HG03521 (cell line): ENCODE data around the gene ATL1.
"Not testable (repeated sequence)": the region's sequence is repeated elsewhere in the genome, so short reads cannot be mapped to it uniquely, and the experiment has no call there.

Source experiments
- ATAC-seq: cut with Tn5 transposase; IDR thresholded peaks from one replicate; pipeline ENCODE4 v1.9.1; 2021; ENCODE audit warnings: mild to moderate bottlenecking, moderate library complexity; ENCODE audit not compliant: unreplicated experiment

ATL1 gene

DNA sequence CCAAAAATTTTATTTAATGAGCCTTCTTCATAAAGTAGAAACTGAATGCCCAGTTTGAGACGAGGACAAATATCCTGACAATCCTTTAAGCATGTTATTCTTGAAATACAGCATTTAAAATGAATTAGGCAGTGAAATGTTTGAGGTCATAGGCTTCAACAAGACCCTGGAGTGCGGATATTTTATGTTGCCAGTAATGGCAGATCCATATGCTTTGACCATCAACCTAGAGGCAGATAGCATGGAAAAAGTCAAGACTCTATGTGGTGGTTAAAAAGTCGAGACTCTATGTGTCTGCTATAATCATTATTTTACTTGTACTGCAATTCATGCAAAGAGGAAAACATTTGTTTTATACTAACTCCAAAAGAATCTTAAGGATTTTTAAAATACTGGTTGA, 25.5 kb upstream of the ATL1 start:
- no peak for ATAC-seq

DNA sequence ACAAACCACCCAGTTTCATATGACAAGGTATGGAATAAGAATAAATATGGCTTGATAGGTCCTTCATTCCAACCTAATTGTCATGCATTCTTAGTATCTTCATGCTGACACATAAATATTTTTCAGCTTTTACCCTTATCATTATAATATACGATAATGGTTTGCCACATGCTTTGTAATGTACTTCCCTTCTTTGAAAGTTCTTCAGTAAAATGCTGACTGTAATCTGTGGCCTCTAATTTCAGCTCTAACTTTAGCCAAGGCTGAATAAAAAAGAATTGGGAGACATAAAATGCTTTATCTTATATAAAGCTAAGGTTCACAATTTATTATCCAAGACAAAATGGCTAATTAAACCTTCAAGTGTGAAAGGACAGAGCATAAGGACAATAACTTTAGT, 24.9 kb upstream of the ATL1 start:
- ATAC-seq, result no peak

DNA sequence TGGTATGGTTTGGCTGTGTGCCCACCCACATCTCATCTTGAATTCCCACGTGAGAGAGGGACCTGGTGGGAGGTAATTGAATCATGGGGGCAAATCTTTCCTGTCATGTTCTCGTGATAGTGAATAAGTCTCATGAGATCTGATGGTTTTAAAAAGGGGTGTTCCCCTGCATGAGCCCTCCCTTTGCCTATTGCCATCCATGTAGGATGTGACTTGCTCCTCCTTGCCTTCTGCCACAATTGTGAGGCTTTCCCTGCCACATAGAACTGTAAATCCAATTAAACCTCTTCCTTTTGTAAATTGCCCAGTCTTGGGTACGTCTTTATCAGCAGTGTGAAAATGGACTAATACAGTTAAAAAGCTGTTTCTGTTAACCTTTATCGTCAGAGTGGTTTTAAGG, 21.9 kb upstream of the ATL1 start:
- ATAC-seq, result not testable (repeated sequence)

GRCh38 chr14:50539051-50539450, 20.9 kb upstream of the ATL1 start:
- ATAC-seq, result no peak

DNA sequence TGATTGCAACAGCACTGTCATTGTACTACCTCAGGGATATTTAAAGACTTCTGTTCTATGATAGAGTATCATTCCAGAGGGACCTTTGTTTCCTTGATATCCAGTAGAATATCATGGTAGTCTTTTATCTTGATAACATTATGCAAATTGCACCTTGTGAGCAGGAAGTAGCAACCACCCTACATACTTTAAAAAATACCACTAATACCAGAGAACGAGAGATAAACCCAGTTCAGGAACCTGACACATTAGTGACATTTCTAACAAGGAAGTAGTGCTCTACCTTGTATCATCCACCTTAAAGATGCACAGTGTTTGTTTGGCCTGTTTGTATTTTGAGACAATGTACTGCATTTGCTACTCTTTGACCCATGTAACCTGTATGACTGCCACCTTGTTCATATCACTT, 18.8 kb upstream of the ATL1 start:
- ATAC-seq, result no peak

GRCh38 chr14:50542941-50543418, 17.0 kb upstream of the ATL1 start:
- no peak for ATAC-seq

DNA sequence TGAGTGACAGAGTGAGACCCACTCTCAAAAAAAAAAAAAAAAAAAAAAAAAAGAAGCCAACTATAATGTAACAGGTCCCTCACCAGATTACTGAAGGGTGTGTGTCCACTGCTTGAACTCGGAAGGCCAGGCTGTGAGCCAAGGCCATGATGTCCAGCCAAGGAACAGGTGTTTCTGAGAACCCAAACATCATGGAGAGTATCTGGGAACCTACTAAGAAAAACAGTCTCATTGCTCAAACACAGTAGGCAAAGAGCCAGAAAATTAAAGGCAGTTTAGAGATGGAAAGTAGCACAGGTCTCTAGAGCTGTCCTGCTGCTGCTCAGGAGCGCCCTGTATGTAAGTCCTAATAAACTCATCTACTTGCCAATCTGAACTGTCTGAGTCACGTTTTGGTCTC, 15.0 kb upstream of the ATL1 start:
- no peak for ATAC-seq

DNA sequence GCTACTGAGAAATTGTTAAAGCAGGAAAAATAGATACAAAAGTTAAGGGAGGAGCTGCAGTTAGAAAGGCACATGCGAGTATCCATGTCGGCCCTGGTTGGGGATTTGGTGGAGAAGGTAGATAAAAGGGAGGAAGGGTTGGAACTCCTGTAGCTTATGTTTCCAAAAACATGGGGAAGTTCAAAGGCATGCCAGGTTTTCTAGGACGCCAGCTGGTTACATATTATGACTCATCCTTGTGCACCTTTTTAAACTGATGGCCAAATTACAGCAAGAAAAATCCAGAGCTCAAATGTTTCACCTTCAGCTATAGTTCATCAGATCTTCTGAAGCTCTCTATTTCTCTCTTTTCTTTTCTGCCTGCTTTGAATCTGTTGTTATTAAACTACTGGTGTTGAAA, 14.3 kb upstream of the ATL1 start:
- no peak for ATAC-seq

DNA sequence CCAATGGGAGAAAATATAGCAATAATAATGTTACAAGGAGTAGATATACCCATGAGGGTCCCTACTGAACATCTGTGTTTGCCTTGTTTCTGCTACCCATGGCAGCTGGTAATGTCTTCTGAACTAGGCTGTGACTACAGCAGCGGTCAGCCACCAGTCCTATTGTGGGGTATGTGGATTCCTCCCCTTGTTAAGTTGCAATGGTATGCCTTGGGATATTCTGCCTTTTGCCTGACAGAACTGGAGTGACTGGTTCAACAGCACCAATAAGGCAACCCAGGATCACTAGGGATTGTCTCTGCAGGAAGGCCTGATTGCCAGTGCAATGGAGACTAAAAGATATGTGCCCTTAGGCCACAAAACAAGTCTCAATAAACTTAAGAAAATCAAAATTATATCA, 9.7 kb upstream of the ATL1 start:
- ATAC-seq, result no peak

- no peak for ATAC-seq
Observed at GRCh38 chr14:50551877-50552276, 8.1 kb upstream of the ATL1 start.

DNA sequence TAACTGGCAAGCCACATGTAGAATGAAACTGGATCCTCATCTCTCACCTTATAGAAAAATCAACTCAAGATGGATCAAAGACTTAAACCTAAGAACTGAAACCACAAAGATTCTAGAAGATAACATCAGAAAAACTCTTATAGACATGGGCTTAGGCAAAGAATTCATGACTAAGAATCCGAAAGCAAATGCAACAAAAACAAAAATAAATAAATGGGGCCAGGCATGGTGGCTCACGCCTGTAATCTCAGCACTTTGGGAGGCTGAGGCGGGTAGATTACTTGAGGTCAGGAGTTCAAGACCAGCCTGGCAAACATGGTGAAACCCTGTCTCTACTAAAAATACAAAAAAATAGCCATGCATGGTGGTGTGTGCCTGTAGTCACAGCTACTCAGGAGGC, 7.1 kb upstream of the ATL1 start:
- not testable (repeated sequence) for ATAC-seq

- no peak for ATAC-seq
Observed at GRCh38 chr14:50560931-50561285, 963 bp downstream of the ATL1 start.

GRCh38 chr14:50562841-50563240, 2.9 kb downstream of the ATL1 start:
- ATAC-seq, result no peak

- ATAC-seq, result no peak
Observed at GRCh38 chr14:50569714-50570274, 9.8 kb downstream of the ATL1 start.

GRCh38 chr14:50573862-50574261, 13.9 kb downstream of the ATL1 start:
- no peak for ATAC-seq

DNA sequence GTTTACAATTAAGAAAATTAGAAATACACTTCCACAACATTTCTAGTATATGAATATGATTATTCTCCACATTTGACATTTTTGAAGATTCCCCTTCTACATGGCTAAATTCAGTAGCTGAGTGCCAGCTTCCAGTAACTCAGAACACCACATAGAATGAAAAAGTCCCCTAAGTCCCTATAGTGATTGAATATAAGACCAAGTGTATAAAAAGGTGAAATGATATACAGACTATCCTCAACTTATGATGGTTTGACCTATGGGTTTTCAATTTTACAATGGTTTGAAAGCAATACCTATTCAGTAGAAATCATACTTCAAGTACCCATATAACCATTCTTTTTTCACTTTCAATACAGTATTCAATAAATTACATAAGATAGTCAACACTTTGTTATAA, 15.8 kb downstream of the ATL1 start:
- ATAC-seq, result no peak

DNA sequence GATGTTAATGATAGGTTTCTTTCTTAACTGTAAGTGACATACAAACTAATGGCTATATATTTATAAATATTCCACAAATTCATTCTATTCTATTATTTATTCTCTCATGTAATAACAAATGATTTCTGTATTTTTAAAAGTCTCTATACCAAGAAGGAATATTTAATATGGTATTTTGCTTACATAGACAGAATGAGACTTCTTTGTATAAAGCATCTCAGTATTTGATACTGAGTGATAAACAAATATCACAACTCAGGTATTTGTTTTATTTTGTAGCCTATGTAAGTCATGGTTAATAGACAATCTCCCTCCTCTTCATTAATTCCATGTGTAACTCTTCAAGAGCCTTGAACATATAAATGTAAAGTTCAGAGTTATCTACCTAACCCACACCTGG, 18.0 kb downstream of the ATL1 start:
- no peak for ATAC-seq

- ATAC-seq, result no peak
Observed at GRCh38 chr14:50578433-50578832, 18.5 kb downstream of the ATL1 start.

DNA sequence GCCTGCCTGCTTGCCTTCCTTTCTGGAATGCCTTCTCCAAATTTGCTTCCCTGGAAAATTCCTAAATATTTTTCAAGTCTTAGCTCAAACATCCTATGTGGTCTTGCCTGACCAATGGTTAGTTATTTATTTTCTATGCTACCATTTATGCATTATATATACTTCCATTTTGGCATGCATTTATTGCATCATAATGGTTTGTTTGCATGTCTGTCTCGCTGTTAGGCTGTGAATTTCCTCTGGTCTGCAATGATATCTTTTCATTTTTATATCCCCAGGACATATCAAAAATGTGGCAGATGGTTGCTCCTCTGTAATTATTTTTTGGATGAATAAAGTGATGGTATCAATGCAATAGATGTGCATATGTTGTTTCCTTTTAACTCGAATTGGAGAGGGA, 30.5 kb downstream of the ATL1 start:
- no peak for ATAC-seq

- no peak for ATAC-seq
Observed at GRCh38 chr14:50594577-50595316, 34.8 kb downstream of the ATL1 start.

DNA sequence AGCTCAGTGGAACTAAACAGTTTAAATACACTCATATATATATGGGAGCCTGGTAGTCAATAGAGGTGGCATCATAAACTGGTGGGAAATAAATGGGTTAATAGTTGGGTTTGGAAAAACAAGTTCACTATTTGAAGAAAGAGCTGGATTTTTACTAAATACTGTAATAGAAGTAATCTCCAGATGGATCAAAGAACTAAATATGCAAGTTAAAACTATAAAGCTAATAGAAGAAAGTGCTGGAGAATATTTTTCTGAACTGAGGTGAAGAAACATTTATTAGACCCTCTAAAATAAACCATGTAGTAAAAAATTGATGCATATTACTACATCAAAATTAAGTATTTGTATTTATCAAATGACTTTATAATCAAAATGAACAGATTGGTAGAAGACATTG, 38.8 kb downstream of the ATL1 start:
- ATAC-seq, result no peak

DNA sequence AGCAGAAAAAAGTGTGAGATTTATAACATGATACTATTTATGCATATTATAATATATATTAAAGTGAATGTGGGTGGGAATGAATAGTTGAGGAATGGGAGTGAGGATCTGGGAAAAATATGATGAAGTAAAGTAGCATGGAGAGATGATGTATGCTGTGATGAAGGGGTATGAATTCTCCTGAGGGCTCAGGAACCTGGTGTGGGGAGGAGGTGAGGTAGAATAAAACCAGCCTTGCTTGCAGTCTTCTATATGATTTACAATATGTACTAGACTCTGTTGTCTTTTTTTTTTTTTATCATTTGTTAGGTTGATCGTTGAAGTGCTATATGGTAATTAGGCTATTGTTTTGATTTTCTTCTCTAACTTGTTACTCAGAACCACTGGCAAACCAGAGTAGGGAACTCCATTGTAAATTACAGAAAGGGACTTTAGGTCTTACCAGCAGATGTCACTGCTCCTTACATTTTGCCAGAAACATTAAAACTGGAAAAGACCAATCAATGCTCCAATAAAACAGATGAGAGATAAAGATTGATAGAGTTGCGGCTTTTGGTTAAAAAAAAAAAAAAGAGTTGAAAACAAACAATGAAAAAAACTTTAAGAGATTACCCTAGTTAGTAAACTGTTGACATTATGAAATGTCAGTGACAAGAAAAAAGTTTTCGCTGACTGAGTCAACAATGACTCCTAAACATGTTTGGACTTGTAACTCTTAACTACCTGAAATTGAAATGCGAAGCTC, 39.9 kb downstream of the ATL1 start:
- ATAC-seq, result no peak
